Osteocyte (in vitro differentiated cells): ENCODE data around the gene RGS7. TPM values are rescaled to one million over a fixed set of nuclear protein-coding genes. Genes with fewer than 3 reads are reported as not detected.

Experiments used
- DNase-seq: peaks from one replicate; pipeline ENCODE4 v3.0.0; 2021; ENCODE audit warnings: mixed read lengths; ENCODE audit not compliant: unreplicated experiment; ENCODE audit errors: extremely low spot score
- H3K27ac Mint-ChIP-seq: one replicate; pipeline ENCODE4 v1.8.0; 2021; ENCODE audit warnings: mild to moderate bottlenecking, mixed read lengths; ENCODE audit not compliant: unreplicated experiment
- H3K27me3 Mint-ChIP-seq: one replicate; pipeline ENCODE4 v1.8.0; 2021; ENCODE audit warnings: mixed read lengths; ENCODE audit not compliant: unreplicated experiment
- H3K36me3 Mint-ChIP-seq: one replicate; pipeline ENCODE4 v1.8.0; 2021; ENCODE audit warnings: mixed read lengths; ENCODE audit not compliant: unreplicated experiment
- H3K4me1 Mint-ChIP-seq: one replicate; pipeline ENCODE4 v1.8.0; 2021; ENCODE audit warnings: mixed read lengths; ENCODE audit not compliant: unreplicated experiment
- H3K4me3 Mint-ChIP-seq: one replicate; pipeline ENCODE4 v1.8.0; 2021; ENCODE audit warnings: mild to moderate bottlenecking, moderate library complexity, mixed read lengths; ENCODE audit not compliant: unreplicated experiment
- H3K9me3 Mint-ChIP-seq: one replicate; pipeline ENCODE4 v1.8.0; 2021; ENCODE audit warnings: mixed read lengths; ENCODE audit not compliant: unreplicated experiment
- total RNA-seq: library from RNA; stranded (reverse); gene quantifications from 2 replicates; pipeline ENCODE4 v1.2.1, GENCODE V29; 2021
- TF ChIP-seq, protein P1 (sequence below): fragments of 200-600 bp; sonication (generic); IDR thresholded peaks from 2 replicates; pipeline ENCODE4 v1.5.0; 2021; ENCODE audit warnings: antibody characterized with exemption, mild to moderate bottlenecking, moderate library complexity

The RGS7 gene
- total RNA-seq, 1 donor from 2014 or later = 10.9 TPM

DNA sequence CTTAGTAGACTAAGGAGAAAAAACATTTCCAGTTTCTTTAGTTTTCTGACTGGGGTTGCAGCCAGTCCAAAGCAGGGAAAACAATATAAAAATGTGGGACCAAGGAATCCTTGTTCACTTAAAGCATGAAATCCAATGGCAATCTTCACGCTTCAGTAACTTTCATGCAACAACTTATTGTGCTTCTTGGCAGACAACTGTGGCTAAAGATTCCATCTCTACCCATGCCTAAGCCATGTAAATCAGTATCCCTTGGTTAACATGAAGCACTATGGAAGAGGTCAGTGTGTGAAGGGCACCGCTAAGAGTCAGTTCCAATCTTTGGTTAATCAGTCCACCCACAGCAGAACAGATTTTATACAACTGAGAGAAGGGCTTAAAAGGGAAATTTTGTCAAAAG is 543.3 kb downstream of the RGS7 start:
- Mint-ChIP-seq H3K9me3 (no peaks in the 10 kb centered on the region), H3K4me1 (peaks cover 35% of the 10 kb centered on the region), H3K4me3 (no peak overlapping the region), H3K36me3 (no peaks in the 10 kb centered on the region), H3K27me3 (no peaks in the 10 kb centered on the region), H3K27ac (no peak overlapping the region)
- no peak for DNase-seq
- TF ChIP-seq, protein P1, sequence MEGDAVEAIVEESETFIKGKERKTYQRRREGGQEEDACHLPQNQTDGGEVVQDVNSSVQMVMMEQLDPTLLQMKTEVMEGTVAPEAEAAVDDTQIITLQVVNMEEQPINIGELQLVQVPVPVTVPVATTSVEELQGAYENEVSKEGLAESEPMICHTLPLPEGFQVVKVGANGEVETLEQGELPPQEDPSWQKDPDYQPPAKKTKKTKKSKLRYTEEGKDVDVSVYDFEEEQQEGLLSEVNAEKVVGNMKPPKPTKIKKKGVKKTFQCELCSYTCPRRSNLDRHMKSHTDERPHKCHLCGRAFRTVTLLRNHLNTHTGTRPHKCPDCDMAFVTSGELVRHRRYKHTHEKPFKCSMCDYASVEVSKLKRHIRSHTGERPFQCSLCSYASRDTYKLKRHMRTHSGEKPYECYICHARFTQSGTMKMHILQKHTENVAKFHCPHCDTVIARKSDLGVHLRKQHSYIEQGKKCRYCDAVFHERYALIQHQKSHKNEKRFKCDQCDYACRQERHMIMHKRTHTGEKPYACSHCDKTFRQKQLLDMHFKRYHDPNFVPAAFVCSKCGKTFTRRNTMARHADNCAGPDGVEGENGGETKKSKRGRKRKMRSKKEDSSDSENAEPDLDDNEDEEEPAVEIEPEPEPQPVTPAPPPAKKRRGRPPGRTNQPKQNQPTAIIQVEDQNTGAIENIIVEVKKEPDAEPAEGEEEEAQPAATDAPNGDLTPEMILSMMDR = no peak

DNA sequence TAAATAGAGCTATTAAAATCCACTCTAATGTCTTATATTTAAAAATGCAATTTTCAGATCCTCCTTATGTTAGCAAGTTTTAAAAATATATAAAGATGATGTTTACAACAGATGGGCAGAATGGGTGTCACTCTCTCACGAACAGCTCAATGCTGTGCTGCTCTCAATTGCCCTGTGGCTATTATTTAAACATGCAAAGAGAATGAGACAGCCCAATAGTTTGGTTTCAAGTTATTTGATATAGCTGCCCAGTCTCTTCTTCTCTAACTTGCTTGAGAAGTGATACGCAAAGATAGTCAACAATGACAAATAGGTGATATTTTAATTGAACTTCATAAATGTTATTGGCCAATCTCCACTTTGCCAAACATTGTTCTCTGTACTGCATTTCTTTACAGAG is 545.7 kb downstream of the RGS7 start:
- Mint-ChIP-seq H3K4me1 (peaks cover 29% of the 10 kb centered on the region), H3K36me3 (no peaks in the 10 kb centered on the region), H3K27me3 (no peaks in the 10 kb centered on the region), H3K27ac (peak overlapping the region; percentile 71), H3K4me3 (no peak overlapping the region), H3K9me3 (no peaks in the 10 kb centered on the region)
- DNase-seq = no peak
- TF ChIP-seq, protein P1 = no peak

DNA sequence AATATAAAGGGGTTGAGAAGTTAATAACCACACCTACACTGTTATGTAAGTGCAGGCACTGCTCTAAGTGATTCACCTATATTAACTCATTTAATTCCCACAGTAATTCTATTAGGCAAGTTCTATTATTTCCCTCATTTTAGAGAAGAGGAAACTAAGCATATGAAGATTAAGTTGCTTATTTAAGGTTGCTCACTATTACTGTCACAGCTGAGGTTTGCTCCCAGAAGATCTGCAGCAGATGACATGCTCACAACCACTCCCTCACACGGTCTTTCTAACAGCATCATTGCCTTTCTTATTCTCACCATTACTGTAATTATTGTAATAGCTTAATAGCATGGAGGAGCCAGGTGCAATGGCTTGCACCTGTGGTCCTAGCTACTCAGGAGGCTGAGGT is 548.6 kb downstream of the RGS7 start:
- TF ChIP-seq, protein P1 = no peak
- Mint-ChIP-seq H3K4me1 (peaks cover 54% of the 10 kb centered on the region), H3K27ac (no peak overlapping the region), H3K9me3 (no peaks in the 10 kb centered on the region), H3K36me3 (peaks cover 2% of the 10 kb centered on the region), H3K4me3 (no peak overlapping the region), H3K27me3 (no peaks in the 10 kb centered on the region)
- DNase-seq = no peak

DNA sequence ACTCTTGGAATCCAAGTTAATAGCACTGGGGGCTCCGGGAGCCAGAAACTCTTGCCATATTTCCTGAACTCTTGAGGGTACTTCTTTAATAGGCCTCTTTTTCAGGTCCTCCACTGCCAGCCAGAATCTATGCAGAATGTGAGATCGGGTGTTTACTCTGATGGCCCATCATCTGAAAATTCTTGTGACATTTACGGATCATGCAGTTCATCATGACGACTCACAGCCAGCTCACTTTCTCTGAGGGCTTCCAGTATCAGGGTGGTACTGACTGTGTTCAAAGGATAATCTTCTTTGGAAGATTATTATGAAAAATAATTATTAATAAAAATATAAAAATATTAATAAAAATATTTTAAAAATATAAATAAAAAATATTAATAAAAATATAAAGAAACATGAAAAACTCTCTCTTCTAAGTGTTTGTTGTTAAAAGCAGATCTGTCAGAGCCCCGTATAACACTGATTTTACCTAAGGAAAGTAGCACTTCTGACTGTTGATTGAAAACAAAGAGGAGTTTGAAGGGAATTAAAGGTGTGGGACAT is 550.7 kb downstream of the RGS7 start:
- Mint-ChIP-seq H3K4me3 (no peak overlapping the region), H3K36me3 (peaks cover 5% of the 10 kb centered on the region), H3K9me3 (no peaks in the 10 kb centered on the region), H3K4me1 (peaks cover 64% of the 10 kb centered on the region), H3K27me3 (no peaks in the 10 kb centered on the region), H3K27ac (peak overlapping the region; percentile 89)
- TF ChIP-seq, protein P1 = no peak
- no peak for DNase-seq

DNA sequence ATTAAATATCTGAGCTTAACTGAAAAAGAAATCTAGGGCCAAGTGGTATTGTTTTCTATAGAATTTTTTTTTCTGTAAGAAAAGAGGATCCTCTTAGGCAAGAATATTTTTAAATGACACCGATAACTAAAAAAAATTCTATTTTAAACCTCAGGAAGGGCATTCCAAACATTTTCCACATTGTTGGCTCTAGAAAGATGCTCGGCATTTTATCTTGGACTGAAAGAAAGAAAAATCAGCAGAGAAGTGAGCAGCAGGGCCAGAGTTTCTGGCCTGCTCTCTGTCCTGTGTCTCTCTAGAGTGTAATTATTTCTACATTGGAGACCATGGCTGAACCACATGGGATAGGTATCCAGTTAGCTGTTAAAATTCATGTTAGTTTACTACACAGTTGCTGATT is 552.5 kb downstream of the RGS7 start:
- TF ChIP-seq, protein P1 = no peak
- peak overlapping the region; percentile 89 for H3K27ac Mint-ChIP-seq
- H3K9me3 Mint-ChIP-seq = no peaks in the 10 kb centered on the region
- peaks cover 60% of the 10 kb centered on the region for H3K4me1 Mint-ChIP-seq
- no peaks in the 10 kb centered on the region for H3K27me3 Mint-ChIP-seq
- no peak overlapping the region for H3K4me3 Mint-ChIP-seq
- DNase-seq = no peak
- H3K36me3 Mint-ChIP-seq = peaks cover 7% of the 10 kb centered on the region
